Astrocyte (in vitro differentiated cells and primary cell): ENCODE results near the gene ABCC3. TPM values are rescaled to one million over a fixed set of nuclear protein-coding genes. Genes with fewer than 3 reads are reported as not detected.
A peak's percentile ranks its signal among the peaks of the same experiment; 100 is the strongest.

Experiments used
- DNase-seq: peaks from one replicate; pipeline ENCODE4 v3.0.0-alpha.2; 2010; ENCODE audit warnings: low read depth
- FAIRE-seq: peaks from 2 replicates; lab custom pipeline; 2011; peaks lifted over from hg19 to GRCh38; lab: Jason Lieb, UNC
- H2AFZ ChIP-seq: 2 replicates; pipeline ENCODE4 v1.6.0; 2012; ENCODE audit warnings: low read depth, low read length, inconsistent platforms
- H3K27ac ChIP-seq: 2 replicates; pipeline ENCODE4 v1.5.1; 2011; ENCODE audit warnings: low read depth, low read length, inconsistent platforms
- H3K27me3 ChIP-seq: 2 replicates; pipeline ENCODE4 v1.6.0; 2011; ENCODE audit warnings: low read length, inconsistent platforms; ENCODE audit not compliant: insufficient read depth
- H3K36me3 ChIP-seq: 2 replicates; pipeline ENCODE4 v1.5.1; 2011; ENCODE audit warnings: low read length, inconsistent platforms; ENCODE audit not compliant: insufficient read depth
- H3K4me1 ChIP-seq: 2 replicates; pipeline ENCODE4 v1.5.1; 2011; ENCODE audit warnings: low read length, inconsistent platforms; ENCODE audit not compliant: insufficient read depth
- H3K4me2 ChIP-seq: 2 replicates; pipeline ENCODE4 v1.6.0; 2012; ENCODE audit warnings: low read length, inconsistent platforms
- H3K4me3 ChIP-seq: 2 replicates; pipeline ENCODE4 v1.5.1; 2011; ENCODE audit warnings: low read depth, mild to moderate bottlenecking, low read length, inconsistent platforms; ENCODE audit not compliant: insufficient read depth
- H3K79me2 ChIP-seq: 2 replicates; pipeline ENCODE4 v1.6.0; 2012; ENCODE audit warnings: mild to moderate bottlenecking, low read length, inconsistent platforms; ENCODE audit not compliant: insufficient read depth
- H3K9ac ChIP-seq: 2 replicates; pipeline ENCODE4 v1.6.0; 2012; ENCODE audit warnings: mild to moderate bottlenecking, low read length, inconsistent platforms
- H3K9me3 ChIP-seq: 2 replicates; pipeline ENCODE4 v1.5.1; 2012; ENCODE audit warnings: low read depth, mild to moderate bottlenecking, low read length, inconsistent platforms; ENCODE audit not compliant: insufficient read depth
- H4K20me1 ChIP-seq: 2 replicates; pipeline ENCODE4 v1.6.0; 2012; ENCODE audit warnings: low read length, inconsistent platforms; ENCODE audit not compliant: insufficient read depth
- H3K27ac Mint-ChIP-seq: one replicate; pipeline ENCODE4 v1.8.0; 2021; ENCODE audit warnings: mild to moderate bottlenecking, mixed read lengths; ENCODE audit not compliant: unreplicated experiment
- H3K27me3 Mint-ChIP-seq: one replicate; pipeline ENCODE4 v1.8.0; 2021; ENCODE audit warnings: low read depth, mixed read lengths; ENCODE audit not compliant: unreplicated experiment
- H3K36me3 Mint-ChIP-seq: one replicate; pipeline ENCODE4 v1.8.0; 2021; ENCODE audit warnings: low read depth, mixed read lengths; ENCODE audit not compliant: unreplicated experiment
- H3K4me1 Mint-ChIP-seq: one replicate; pipeline ENCODE4 v1.8.0; 2021; ENCODE audit warnings: low read depth, mixed read lengths; ENCODE audit not compliant: unreplicated experiment
- H3K4me3 Mint-ChIP-seq: one replicate; pipeline ENCODE4 v1.8.0; 2021; ENCODE audit warnings: mild to moderate bottlenecking, moderate library complexity, mixed read lengths; ENCODE audit not compliant: unreplicated experiment
- H3K9me3 Mint-ChIP-seq: one replicate; pipeline ENCODE4 v1.8.0; 2021; ENCODE audit warnings: mild to moderate bottlenecking, mixed read lengths; ENCODE audit not compliant: unreplicated experiment
- CTCF ChIP-seq: IDR thresholded peaks from 2 replicates; pipeline ENCODE4 v1.5.1; 2011; ENCODE audit warnings: low read depth, mild to moderate bottlenecking, inconsistent platforms, low read length, moderate library complexity; ENCODE audit not compliant: insufficient read depth
- EZH2 ChIP-seq: IDR thresholded peaks from 2 replicates; pipeline ENCODE4 v1.6.1; 2012; ENCODE audit warnings: mild to moderate bottlenecking, low read length, inconsistent platforms; ENCODE audit not compliant: insufficient read depth
- total RNA-seq: library from RNA; stranded (reverse); gene quantifications from 2 replicates; pipeline ENCODE4 v1.2.1, GENCODE V29; 2021

The ABCC3 gene
- total RNA-seq, 1 donor from 2014 or later = 0.41 TPM

- Histone ChIP-seq H2AFZ (no peak overlapping the region), H3K9ac (no peak overlapping the region), H3K4me3 (no peak overlapping the region), H3K27me3 (peaks cover 6% of the 10 kb centered on the region), H3K4me2 (no peak overlapping the region), H3K79me2 (no peaks in the 10 kb centered on the region), H4K20me1 (no peaks in the 10 kb centered on the region), H3K4me1 (no peaks in the 10 kb centered on the region), H3K36me3 (no peaks in the 10 kb centered on the region), H3K9me3 (no peaks in the 10 kb centered on the region), H3K27ac (no peak overlapping the region)
- Mint-ChIP-seq H3K4me3 (no peak overlapping the region), H3K4me1 (peaks cover 10% of the 10 kb centered on the region), H3K27ac (no peak overlapping the region), H3K9me3 (no peaks in the 10 kb centered on the region), H3K27me3 (peaks cover 32% of the 10 kb centered on the region), H3K36me3 (no peaks in the 10 kb centered on the region)
- no peak for DNase-seq
- FAIRE-seq = no peak
- no peak for TF ChIP-seq CTCF
- no peak for TF ChIP-seq EZH2
Measured at GRCh38 chr17:50625032-50625871, 9.4 kb upstream of the ABCC3 start.

GRCh38 chr17:50626037-50626574 lies 8.6 kb upstream of the ABCC3 start:
- Histone ChIP-seq H3K4me1 (no peaks in the 10 kb centered on the region), H3K27me3 (peaks cover 4% of the 10 kb centered on the region), H3K4me3 (no peak overlapping the region), H2AFZ (peak overlapping the region; percentile 26), H3K4me2 (no peak overlapping the region), H3K9me3 (no peaks in the 10 kb centered on the region), H3K27ac (no peak overlapping the region), H4K20me1 (no peaks in the 10 kb centered on the region), H3K79me2 (no peaks in the 10 kb centered on the region), H3K9ac (no peak overlapping the region), H3K36me3 (no peaks in the 10 kb centered on the region)
- H3K36me3 Mint-ChIP-seq = no peaks in the 10 kb centered on the region
- FAIRE-seq (no peak), DNase-seq (peak; percentile 40)
- H3K4me1 Mint-ChIP-seq = peaks cover 10% of the 10 kb centered on the region
- TF ChIP-seq CTCF (peak; percentile 51), EZH2 (no peak)
- no peak overlapping the region for H3K4me3 Mint-ChIP-seq
- H3K27ac Mint-ChIP-seq = no peak overlapping the region
- H3K9me3 Mint-ChIP-seq = no peaks in the 10 kb centered on the region
- peaks cover 30% of the 10 kb centered on the region for H3K27me3 Mint-ChIP-seq
